C4-2B (cell line): ENCODE data around the gene SIN3A.
"Not testable (repeated sequence)": the region's sequence is repeated elsewhere in the genome, so short reads cannot be mapped to it uniquely, and the experiment has no call there.

ENCODE experiments used
- H3K27ac ChIP-seq: fragments of 450-650 bp; 2 replicates; pipeline ENCODE4 v1.5.1; 2017
- ZFX ChIP-seq: fragments of 450-650 bp; IDR thresholded peaks from 2 replicates; pipeline ENCODE4 v1.6.1; 2017
- TF ChIP-seq, protein P1 (sequence below): fragments of 450-650 bp; conservative IDR thresholded peaks from 2 replicates; pipeline ENCODE4 v1.5.1; 2017; ENCODE audit warnings: mild to moderate bottlenecking

The SIN3A gene

DNA sequence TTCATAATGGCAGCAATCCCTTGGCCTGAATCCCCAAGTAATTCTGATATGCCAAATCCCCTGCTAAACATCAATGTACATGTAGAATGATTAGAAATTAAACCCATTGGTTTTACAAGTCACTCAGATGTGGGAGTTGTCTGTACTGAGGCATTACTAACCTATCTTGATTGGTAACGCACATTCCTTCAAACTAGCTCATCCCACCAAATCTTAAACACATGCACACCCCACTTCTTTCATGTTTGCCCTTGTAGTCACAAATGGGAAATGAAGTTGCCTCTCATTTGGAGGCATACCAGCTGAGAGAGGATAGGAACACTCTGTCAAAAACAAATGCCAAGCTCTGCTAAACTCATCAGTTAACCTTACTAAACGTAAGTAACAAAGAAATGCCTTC, 54.0 kb downstream of the SIN3A start:
- H3K27ac ChIP-seq: no peak overlapping the region
- TF ChIP-seq, protein P1, sequence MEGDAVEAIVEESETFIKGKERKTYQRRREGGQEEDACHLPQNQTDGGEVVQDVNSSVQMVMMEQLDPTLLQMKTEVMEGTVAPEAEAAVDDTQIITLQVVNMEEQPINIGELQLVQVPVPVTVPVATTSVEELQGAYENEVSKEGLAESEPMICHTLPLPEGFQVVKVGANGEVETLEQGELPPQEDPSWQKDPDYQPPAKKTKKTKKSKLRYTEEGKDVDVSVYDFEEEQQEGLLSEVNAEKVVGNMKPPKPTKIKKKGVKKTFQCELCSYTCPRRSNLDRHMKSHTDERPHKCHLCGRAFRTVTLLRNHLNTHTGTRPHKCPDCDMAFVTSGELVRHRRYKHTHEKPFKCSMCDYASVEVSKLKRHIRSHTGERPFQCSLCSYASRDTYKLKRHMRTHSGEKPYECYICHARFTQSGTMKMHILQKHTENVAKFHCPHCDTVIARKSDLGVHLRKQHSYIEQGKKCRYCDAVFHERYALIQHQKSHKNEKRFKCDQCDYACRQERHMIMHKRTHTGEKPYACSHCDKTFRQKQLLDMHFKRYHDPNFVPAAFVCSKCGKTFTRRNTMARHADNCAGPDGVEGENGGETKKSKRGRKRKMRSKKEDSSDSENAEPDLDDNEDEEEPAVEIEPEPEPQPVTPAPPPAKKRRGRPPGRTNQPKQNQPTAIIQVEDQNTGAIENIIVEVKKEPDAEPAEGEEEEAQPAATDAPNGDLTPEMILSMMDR: no peak
- TF ChIP-seq ZFX: no peak

- no peak overlapping the region for H3K27ac ChIP-seq
- TF ChIP-seq, protein P1: no peak
- TF ChIP-seq ZFX: no peak
Measured at GRCh38 chr15:75389791-75390382, 61.6 kb downstream of the SIN3A start.

DNA sequence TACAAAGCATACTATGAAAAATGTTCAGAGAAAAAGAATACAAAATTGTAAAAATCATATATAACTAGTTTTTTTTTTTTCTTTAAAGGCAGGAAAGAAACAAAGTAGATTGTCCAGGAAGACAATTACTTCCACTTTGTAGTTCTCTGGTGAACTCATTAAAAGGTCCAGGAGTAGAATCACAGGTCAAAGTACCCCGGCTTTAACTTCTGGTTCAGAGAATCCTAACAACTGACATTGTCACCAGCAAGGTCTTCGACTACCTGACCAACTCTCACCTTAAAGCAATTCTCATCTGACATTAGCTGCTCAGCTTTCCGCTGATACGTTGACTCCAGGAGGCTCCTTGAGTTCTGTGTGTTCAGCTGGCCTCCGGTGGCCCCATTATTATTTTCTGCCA, 67.5 kb downstream of the SIN3A start:
- not testable (repeated sequence) for H3K27ac ChIP-seq

- no peak for TF ChIP-seq ZFX
- TF ChIP-seq, protein P1: no peak
- H3K27ac ChIP-seq: no peak overlapping the region
Measured at GRCh38 chr15:75380773-75381172, 70.7 kb downstream of the SIN3A start.

- H3K27ac ChIP-seq: no peak overlapping the region
- TF ChIP-seq, protein P1: no peak
- TF ChIP-seq ZFX: no peak
Measured at GRCh38 chr15:75371901-75372688, 79.4 kb downstream of the SIN3A start.

DNA sequence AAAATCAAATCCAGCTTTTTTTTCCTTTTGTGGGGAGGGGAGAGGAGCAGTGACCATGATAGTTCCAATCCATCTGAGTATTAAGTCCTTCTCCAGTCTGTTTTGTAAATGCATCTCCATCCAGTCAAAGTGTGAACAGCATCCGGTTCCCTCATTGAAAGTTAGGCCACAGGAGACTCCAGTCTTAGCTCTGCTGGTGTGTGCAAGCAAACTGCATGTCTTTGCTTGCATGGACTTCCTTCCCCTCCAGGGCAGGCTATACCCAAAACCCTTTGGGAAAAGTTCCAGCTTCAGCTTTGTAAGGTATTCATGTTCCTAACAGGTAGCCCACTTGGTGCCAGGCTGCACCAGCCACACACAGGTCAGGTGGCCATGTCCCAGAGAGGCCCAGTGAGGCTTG, 80.0 kb downstream of the SIN3A start:
- TF ChIP-seq, protein P1: no peak
- TF ChIP-seq ZFX: no peak
- H3K27ac ChIP-seq: no peak overlapping the region

DNA sequence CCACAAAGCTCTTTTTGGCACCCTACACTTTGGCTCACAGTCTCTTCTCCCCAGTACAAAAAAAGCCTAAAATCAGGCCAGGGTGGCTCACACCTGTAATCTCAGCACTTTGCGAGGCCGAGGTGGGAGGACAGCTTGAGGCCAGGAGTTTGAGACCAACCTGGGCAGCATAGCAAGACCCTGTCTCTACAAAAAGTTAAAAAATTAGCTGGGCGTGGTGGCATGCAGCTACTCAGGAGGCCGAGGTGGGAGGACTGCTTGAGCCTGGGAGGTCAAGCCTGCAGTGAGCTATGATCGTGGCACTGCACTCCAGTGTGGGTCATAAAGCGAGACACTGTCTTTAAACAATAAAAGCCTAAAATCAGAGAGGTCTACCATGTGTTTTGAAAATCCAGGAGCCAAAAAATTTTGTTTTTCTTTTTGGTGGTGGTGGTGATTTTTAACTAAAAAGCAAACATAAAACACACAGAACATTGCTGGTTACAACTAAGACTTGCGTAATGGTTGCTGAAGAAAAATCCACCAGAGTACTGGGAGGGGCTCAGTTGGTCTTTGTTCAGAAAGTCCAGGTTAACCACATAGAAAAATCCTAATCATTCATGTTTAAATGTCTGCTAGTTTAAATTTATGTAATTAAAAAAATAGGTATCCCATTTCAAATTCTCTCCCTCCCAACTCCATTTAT, 81.5 kb downstream of the SIN3A start:
- H3K27ac ChIP-seq: 0 out of 2 replicates have a peak overlapping the region, but pooled peaks have one; percentile 6
- TF ChIP-seq ZFX: no peak
- TF ChIP-seq, protein P1: no peak
